Keratinocyte (primary cell): ENCODE results near the gene TOR3A. TPM values are rescaled to one million over a fixed set of nuclear protein-coding genes. Genes with fewer than 3 reads are reported as not detected.

ENCODE experiments used
- DNase-seq: peaks from one replicate; pipeline ENCODE4 v3.0.0-alpha.2; 2011; ENCODE audit warnings: low read depth, missing footprints, low spot score
- FAIRE-seq: peaks from 2 replicates; lab custom pipeline; 2011; peaks lifted over from hg19 to GRCh38; lab: Jason Lieb, UNC
- H2AFZ ChIP-seq: 2 replicates; pipeline ENCODE4 v1.6.0; 2012; ENCODE audit warnings: low read length, control low read depth, inconsistent platforms; ENCODE audit not compliant: control insufficient read depth
- H3K27ac ChIP-seq: 2 replicates; pipeline ENCODE4 v1.5.1; 2011; ENCODE audit warnings: low read length; ENCODE audit not compliant: control insufficient read depth, insufficient read depth
- H3K27me3 ChIP-seq: 3 replicates; pipeline ENCODE4 v1.6.0; 2011; ENCODE audit warnings: low read length; ENCODE audit not compliant: control insufficient read depth, insufficient read depth; ENCODE audit errors: extremely low read depth
- H3K36me3 ChIP-seq, 2 experiments: 2 replicates in 1 of 2; 3 replicates in 1 of 2; pipeline ENCODE4 v1.5.1; 2011; ENCODE audit warnings: low read length in 2 of 2, mild to moderate bottlenecking in 1 of 2; ENCODE audit not compliant: control insufficient read depth in 2 of 2, insufficient read depth in 2 of 2; ENCODE audit errors: extremely low read depth in 1 of 2
- H3K4me1 ChIP-seq: 3 replicates; pipeline ENCODE4 v1.5.1; 2011; ENCODE audit warnings: low read length; ENCODE audit not compliant: control insufficient read depth, insufficient read depth; ENCODE audit errors: extremely low read depth
- H3K4me2 ChIP-seq: 3 replicates; pipeline ENCODE4 v1.6.0; 2011; ENCODE audit warnings: low read depth, low read length; ENCODE audit not compliant: control insufficient read depth, insufficient read depth; ENCODE audit errors: extremely low read depth
- H3K4me3 ChIP-seq, 3 experiments: fragments of 200-600 bp in 1 of 3; sonication (generic) in 1 of 3; 2 replicates in 2 of 3; 3 replicates in 1 of 3; pipeline ENCODE4 v1.5.1; 2011 to 2016; ENCODE audit warnings: low read length in 3 of 3, mild to moderate bottlenecking in 3 of 3, control low read depth in 2 of 3, inconsistent platforms in 1 of 3, low read depth in 1 of 3, mixed read lengths in 1 of 3, mixed run types in 1 of 3, moderate library complexity in 1 of 3; ENCODE audit not compliant: control insufficient read depth in 2 of 3, insufficient read depth in 2 of 3; ENCODE audit errors: extremely low read depth in 1 of 3
- H3K79me2 ChIP-seq: 2 replicates; pipeline ENCODE4 v1.6.0; 2012; ENCODE audit warnings: low read length; ENCODE audit not compliant: control insufficient read depth, insufficient read depth
- H3K9ac ChIP-seq: 3 replicates; pipeline ENCODE4 v1.6.0; 2011; ENCODE audit warnings: low read length; ENCODE audit not compliant: control insufficient read depth, insufficient read depth; ENCODE audit errors: extremely low read depth
- H3K9me1 ChIP-seq: 3 replicates; pipeline ENCODE4 v1.6.0; 2011; ENCODE audit warnings: low read length; ENCODE audit not compliant: control insufficient read depth, insufficient read depth; ENCODE audit errors: extremely low read depth
- H3K9me3 ChIP-seq: 2 replicates; pipeline ENCODE4 v1.5.1; 2012; ENCODE audit warnings: low read depth, low read length; ENCODE audit not compliant: control insufficient read depth
- H4K20me1 ChIP-seq: 3 replicates; pipeline ENCODE4 v1.6.0; 2011; ENCODE audit warnings: low read length; ENCODE audit not compliant: control insufficient read depth, insufficient read depth; ENCODE audit errors: extremely low read depth
- EZH2 ChIP-seq: IDR thresholded peaks from one replicate; pipeline ENCODE4 v1.6.1; 2012; ENCODE audit warnings: inconsistent platforms, mild to moderate bottlenecking, low read length, moderate library complexity
- dilution Hi-C: fragments of 300-500 bp; cut with MboI; formaldehyde crosslinking; loops from one replicate; pipeline ENCODE4 v1.7.0; 2020; ENCODE audit warnings: low sequenced_read_pairs; ENCODE audit not compliant: extremely low pct_ligation_motif_present
- polyA plus RNA-seq, 5 experiments: library from polyadenylated mRNA; depleted of rRNA in 3 of 5; stranded (reverse) in 3 of 5; stranded (forward) in 1 of 5; unstranded in 1 of 5; fragments of >200 nt; gene quantifications; 1 replicate in 1 of 5; 2 replicates in 3 of 5; 3 replicates in 1 of 5; pipeline versions ENCODE4 v1.2.1 to v1.2.3, GENCODE V29; 2011 to 2012; ENCODE audit warnings: missing spikeins in 2 of 5, low read depth in 1 of 5, low replicate concordance in 1 of 5
- TF ChIP-seq, protein P1 (sequence below), 3 experiments: IDR thresholded peaks in 1 of 3; conservative IDR thresholded peaks in 1 of 3; optimal IDR thresholded peaks in 1 of 3; 2 replicates in 2 of 3; 3 replicates in 1 of 3; pipeline versions ENCODE3 to v1.5.1; 2011; ENCODE audit warnings: low read length in 3 of 3, mild to moderate bottlenecking in 3 of 3, moderate library complexity in 2 of 3, control low read depth in 1 of 3, inconsistent platforms in 1 of 3; ENCODE audit not compliant: insufficient read depth in 2 of 3; ENCODE audit errors: extremely low read depth in 1 of 3

TOR3A gene
- polyA plus RNA-seq, 1 donor (not counting 4 experiments of a cell fraction or from before 2014, with no cell fraction given): 16.8 TPM

- peaks cover 39 to 40% of the 10 kb centered on the region in 2 experiments for H3K36me3 ChIP-seq
- H3K9me3 ChIP-seq: no peaks in the 10 kb centered on the region
- H4K20me1 ChIP-seq: peaks cover 7% of the 10 kb centered on the region
- no peak overlapping the region for H3K4me3 ChIP-seq
- no peak overlapping the region for H3K9ac ChIP-seq
- no peaks in the 10 kb centered on the region for H3K9me1 ChIP-seq
- DNase-seq: no peak
- FAIRE-seq: no peak
- dilution Hi-C loops: no loop called here
- H3K27ac ChIP-seq: no peak overlapping the region
- TF ChIP-seq, protein P1, sequence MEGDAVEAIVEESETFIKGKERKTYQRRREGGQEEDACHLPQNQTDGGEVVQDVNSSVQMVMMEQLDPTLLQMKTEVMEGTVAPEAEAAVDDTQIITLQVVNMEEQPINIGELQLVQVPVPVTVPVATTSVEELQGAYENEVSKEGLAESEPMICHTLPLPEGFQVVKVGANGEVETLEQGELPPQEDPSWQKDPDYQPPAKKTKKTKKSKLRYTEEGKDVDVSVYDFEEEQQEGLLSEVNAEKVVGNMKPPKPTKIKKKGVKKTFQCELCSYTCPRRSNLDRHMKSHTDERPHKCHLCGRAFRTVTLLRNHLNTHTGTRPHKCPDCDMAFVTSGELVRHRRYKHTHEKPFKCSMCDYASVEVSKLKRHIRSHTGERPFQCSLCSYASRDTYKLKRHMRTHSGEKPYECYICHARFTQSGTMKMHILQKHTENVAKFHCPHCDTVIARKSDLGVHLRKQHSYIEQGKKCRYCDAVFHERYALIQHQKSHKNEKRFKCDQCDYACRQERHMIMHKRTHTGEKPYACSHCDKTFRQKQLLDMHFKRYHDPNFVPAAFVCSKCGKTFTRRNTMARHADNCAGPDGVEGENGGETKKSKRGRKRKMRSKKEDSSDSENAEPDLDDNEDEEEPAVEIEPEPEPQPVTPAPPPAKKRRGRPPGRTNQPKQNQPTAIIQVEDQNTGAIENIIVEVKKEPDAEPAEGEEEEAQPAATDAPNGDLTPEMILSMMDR (optimal IDR thresholded peaks at IDR 0.05 in 1 of 3, IDR thresholded peaks at IDR 0.05 in 1 of 3, conservative IDR thresholded peaks at IDR 0.05 in 1 of 3; ENCODE audit: extremely low read depth in 1 of 3, insufficient read depth in 2 of 3, low read length in 3 of 3): no peak
- TF ChIP-seq EZH2: no peak
- no peak overlapping the region for H2AFZ ChIP-seq
- H3K4me2 ChIP-seq: no peak overlapping the region
- peaks cover 24% of the 10 kb centered on the region for H3K79me2 ChIP-seq
- no peaks in the 10 kb centered on the region for H3K27me3 ChIP-seq
- no peaks in the 10 kb centered on the region for H3K4me1 ChIP-seq
Measured at GRCh38 chr1:179108644-179109043, 26.8 kb downstream of the TOR3A start.

DNA sequence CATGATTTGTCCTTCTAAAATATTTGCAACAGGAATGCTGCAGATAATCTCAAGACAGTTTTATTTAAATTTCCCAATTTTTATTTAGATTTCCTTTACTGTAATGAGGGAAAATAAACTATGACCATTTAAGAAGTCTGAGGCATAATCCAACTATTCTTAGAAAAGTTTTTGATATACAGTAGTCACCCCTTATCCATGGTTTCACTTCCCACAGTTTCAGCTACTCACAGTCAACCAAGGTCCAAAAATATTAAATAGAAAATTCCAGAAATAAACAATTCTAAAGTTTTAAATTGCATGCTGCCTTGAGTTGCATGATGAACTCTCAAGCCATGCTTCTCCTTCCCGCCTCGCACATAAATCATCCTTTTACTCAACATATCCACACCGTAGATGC is 33.3 kb downstream of the TOR3A start:
- no peak overlapping the region for H3K9ac ChIP-seq
- dilution Hi-C loops: no loop called here
- no peak overlapping the region for H3K4me2 ChIP-seq
- H3K27me3 ChIP-seq: no peaks in the 10 kb centered on the region
- no peak overlapping the region for H3K27ac ChIP-seq
- FAIRE-seq (no peak), DNase-seq (no peak)
- no peaks in the 10 kb centered on the region for H4K20me1 ChIP-seq
- H2AFZ ChIP-seq: no peak overlapping the region
- no peak for TF ChIP-seq EZH2
- TF ChIP-seq, protein P1 (optimal IDR thresholded peaks at IDR 0.05 in 1 of 3, IDR thresholded peaks at IDR 0.05 in 1 of 3, conservative IDR thresholded peaks at IDR 0.05 in 1 of 3; ENCODE audit: extremely low read depth in 1 of 3, insufficient read depth in 2 of 3, low read length in 3 of 3): no peak
- H3K4me3 ChIP-seq: no peak overlapping the region
- H3K79me2 ChIP-seq: peaks cover 10% of the 10 kb centered on the region
- H3K4me1 ChIP-seq: peaks cover 7% of the 10 kb centered on the region
- H3K36me3 ChIP-seq: peaks cover 39 to 45% of the 10 kb centered on the region in 2 experiments
- H3K9me3 ChIP-seq: no peaks in the 10 kb centered on the region
- no peaks in the 10 kb centered on the region for H3K9me1 ChIP-seq
